ENCODE data around the gene AQP12B.

AQP12B gene

DNA sequence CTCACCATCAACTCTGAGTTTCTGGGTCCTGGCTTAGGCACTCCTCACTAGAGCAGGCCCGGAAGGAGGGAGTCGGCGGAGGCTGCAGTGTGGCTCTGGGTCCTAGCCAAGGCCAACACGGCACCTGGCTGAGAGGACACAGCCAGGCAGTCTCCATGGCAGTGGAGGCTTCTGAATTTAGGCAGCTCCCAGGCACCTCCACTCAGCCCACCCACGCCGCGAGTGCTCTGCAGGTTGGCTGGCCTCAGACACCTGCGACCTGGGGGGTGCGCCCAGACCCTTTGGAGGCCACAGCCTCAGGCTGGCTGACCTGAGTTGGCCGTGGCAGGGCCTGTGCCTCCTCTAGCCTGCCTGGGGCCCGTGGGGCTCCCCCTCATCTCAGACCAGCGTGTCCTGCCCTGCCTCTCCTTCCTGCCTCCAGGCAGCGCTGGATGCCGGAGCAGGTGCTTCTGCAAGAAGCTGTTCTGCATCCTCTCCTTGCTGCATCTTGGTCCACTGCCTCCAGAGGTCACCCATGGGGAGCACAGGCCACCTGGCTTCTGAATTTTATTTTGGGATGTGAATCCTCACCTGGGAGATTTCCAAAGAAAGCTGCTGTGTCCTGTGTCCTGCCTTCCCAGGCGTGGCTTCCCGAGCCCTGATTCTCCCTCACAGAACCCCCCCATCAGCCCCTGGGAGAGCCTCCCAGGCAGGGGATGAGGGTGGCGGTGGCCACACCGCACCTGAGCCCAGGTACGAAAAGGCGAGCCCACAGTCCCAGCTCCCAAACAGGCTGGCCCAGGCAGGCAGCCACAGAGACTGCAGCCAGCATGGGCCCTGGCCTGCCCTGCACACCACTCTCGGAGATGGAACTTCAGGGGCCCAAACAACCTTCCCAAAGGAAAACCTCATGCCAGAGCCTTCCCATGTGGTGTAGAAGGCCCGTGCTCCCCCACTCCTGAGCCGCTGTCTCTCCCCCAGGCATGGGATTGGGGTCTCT is 32.4 kb upstream of the AQP12B start:
- WGBS, 2 donors (ENCODE audit: extremely low coverage in 2 of 2, insufficient read length in 2 of 2, insufficient replicate concordance in 1 of 2): no CpG with 5 or more reads among the region's 23 CpGs
- no peak overlapping the region for H2BK120ac ChIP-seq (ENCODE audit: low read depth, low read length)
- H3K4ac ChIP-seq (ENCODE audit: low read length): no peak overlapping the region
- no peaks in the 10 kb centered on the region for H3K9me3 ChIP-seq (replicated peaks in 1 of 2; ENCODE audit: control insufficient read depth in 2 of 2, insufficient read depth in 1 of 2, low read depth in 1 of 2, low read length in 2 of 2)
- H3K27ac ChIP-seq (replicated peaks; ENCODE audit: low read length): no peak overlapping the region
- no peaks in the 10 kb centered on the region for H3K4me1 ChIP-seq (ENCODE audit: control insufficient read depth in 2 of 2, insufficient read depth in 1 of 2, low read depth in 1 of 2, low read length in 2 of 2)
- no peak overlapping the region for H4K91ac ChIP-seq (ENCODE audit: low read depth, low read length, poor library complexity)
- H3K9ac ChIP-seq (ENCODE audit: low read depth, low read length, poor library complexity): no peak overlapping the region
- H2AK5ac ChIP-seq (ENCODE audit: low read depth, low read length): peak overlapping the region; percentile 28
- H3K18ac ChIP-seq (ENCODE audit: low read length): no peak overlapping the region
- peak overlapping the region; percentile 39 for H2BK5ac ChIP-seq (ENCODE audit: low read length)
- H2BK15ac ChIP-seq (ENCODE audit: low read length): no peak overlapping the region
- no peak overlapping the region for H2AFZ ChIP-seq (ENCODE audit: low read length)
- H3K36me3 ChIP-seq (replicated peaks in 1 of 2; ENCODE audit: control insufficient read depth in 2 of 2, insufficient read depth in 2 of 2, low read length in 2 of 2): peaks cover 19 to 23% of the 10 kb centered on the region in 2 donors
- no peak overlapping the region for H3K4me3 ChIP-seq (ENCODE audit: low read length in 2 of 2)
- peaks cover 5% of the 10 kb centered on the region for H3K79me1 ChIP-seq (ENCODE audit: low read depth, low read length)
- H3K14ac ChIP-seq (ENCODE audit: low read length): peak overlapping the region; percentile 21
- DNase-seq (ENCODE audit: low spot score): no peak
- no peak overlapping the region for H2BK12ac ChIP-seq (ENCODE audit: low read length)
- no peak overlapping the region for H3K23ac ChIP-seq (ENCODE audit: low read depth, low read length, poor library complexity)
- H4K8ac ChIP-seq (ENCODE audit: low read depth, low read length): peak overlapping the region; percentile 72
- peaks cover 0 to 2% (median 0%) of the 10 kb centered on the region in 3 experiments for H3K27me3 ChIP-seq (ENCODE audit: control insufficient read depth in 3 of 3, insufficient read depth in 3 of 3, low read depth in 1 of 3, low read length in 3 of 3)
- H3K4me2 ChIP-seq (ENCODE audit: insufficient read depth, low read length, poor library complexity, severe bottlenecking): no peak overlapping the region

DNA sequence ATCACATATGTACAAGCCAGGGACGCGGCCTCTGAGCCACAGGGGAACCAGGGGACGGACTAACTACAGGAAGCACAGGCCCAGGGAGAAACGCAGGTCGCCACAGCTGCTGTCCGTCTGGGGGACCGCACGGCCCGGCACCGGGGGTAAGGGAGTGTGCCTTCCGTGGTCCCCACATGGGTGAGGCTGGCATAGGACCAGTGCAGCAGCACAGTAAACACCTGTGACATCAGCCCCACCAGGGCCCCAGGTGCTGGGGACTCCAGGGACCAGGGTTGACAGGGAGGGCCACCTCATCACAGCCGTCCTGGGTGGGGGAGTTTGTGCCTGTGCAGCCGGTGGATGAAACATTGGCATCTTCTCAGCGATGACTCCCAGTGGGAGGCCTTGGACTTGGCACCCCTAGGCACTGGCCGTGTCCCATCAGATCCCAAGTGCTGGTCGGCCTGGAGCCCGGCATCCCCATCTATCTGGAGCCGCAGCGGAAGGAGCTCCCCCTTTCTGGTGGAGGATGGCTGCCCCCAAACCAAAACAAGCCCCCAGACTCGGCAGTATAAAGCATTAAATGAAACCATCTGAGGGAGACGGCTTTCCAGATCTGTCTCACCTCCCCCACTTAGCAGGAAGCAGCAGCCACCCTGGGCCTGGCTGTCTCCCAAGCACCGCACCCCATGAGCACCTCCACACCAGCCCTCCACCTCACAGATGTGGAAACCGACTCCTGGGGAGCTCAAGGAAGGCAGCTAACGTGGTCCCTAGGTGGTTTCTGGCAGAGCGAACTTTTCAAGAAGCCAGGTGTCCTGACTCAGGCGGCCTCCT is 31.5 kb upstream of the AQP12B start:
- no peak overlapping the region for H3K27ac ChIP-seq (replicated peaks; ENCODE audit: low read length)
- H3K9me3 ChIP-seq (replicated peaks in 1 of 2; ENCODE audit: control insufficient read depth in 2 of 2, insufficient read depth in 1 of 2, low read depth in 1 of 2, low read length in 2 of 2): no peaks in the 10 kb centered on the region
- H3K36me3 ChIP-seq (replicated peaks in 1 of 2; ENCODE audit: control insufficient read depth in 2 of 2, insufficient read depth in 2 of 2, low read length in 2 of 2): peaks cover 18 to 23% of the 10 kb centered on the region in 2 donors
- H4K91ac ChIP-seq (ENCODE audit: low read depth, low read length, poor library complexity): no peak overlapping the region
- no peak overlapping the region for H3K9ac ChIP-seq (ENCODE audit: low read depth, low read length, poor library complexity)
- H3K27me3 ChIP-seq (ENCODE audit: control insufficient read depth in 3 of 3, insufficient read depth in 3 of 3, low read depth in 1 of 3, low read length in 3 of 3): peaks cover 0 to 2% (median 0%) of the 10 kb centered on the region in 3 experiments
- no peak overlapping the region for H2AK5ac ChIP-seq (ENCODE audit: low read depth, low read length)
- no peak overlapping the region for H3K18ac ChIP-seq (ENCODE audit: low read length)
- H3K4me1 ChIP-seq (ENCODE audit: control insufficient read depth in 2 of 2, insufficient read depth in 1 of 2, low read depth in 1 of 2, low read length in 2 of 2): no peaks in the 10 kb centered on the region
- H3K4me3 ChIP-seq (ENCODE audit: low read length in 2 of 2): no peak overlapping the region
- H3K23ac ChIP-seq (ENCODE audit: low read depth, low read length, poor library complexity): no peak overlapping the region
- H2BK15ac ChIP-seq (ENCODE audit: low read length): no peak overlapping the region
- no peak overlapping the region for H2AFZ ChIP-seq (ENCODE audit: low read length)
- peak overlapping the region; percentile 39 for H2BK5ac ChIP-seq (ENCODE audit: low read length)
- no peak overlapping the region for H3K14ac ChIP-seq (ENCODE audit: low read length)
- WGBS, 2 donors (ENCODE audit: extremely low coverage in 2 of 2, insufficient read length in 2 of 2, insufficient replicate concordance in 1 of 2): no CpG with 5 or more reads among the region's 26 CpGs
- H4K8ac ChIP-seq (ENCODE audit: low read depth, low read length): peak overlapping the region; percentile 17
- H3K4ac ChIP-seq (ENCODE audit: low read length): no peak overlapping the region
- no peak overlapping the region for H2BK120ac ChIP-seq (ENCODE audit: low read depth, low read length)
- H3K4me2 ChIP-seq (ENCODE audit: insufficient read depth, low read length, poor library complexity, severe bottlenecking): no peak overlapping the region
- DNase-seq (ENCODE audit: low spot score): no peak
- no peak overlapping the region for H2BK12ac ChIP-seq (ENCODE audit: low read length)
- peaks cover 5% of the 10 kb centered on the region for H3K79me1 ChIP-seq (ENCODE audit: low read depth, low read length)

DNA sequence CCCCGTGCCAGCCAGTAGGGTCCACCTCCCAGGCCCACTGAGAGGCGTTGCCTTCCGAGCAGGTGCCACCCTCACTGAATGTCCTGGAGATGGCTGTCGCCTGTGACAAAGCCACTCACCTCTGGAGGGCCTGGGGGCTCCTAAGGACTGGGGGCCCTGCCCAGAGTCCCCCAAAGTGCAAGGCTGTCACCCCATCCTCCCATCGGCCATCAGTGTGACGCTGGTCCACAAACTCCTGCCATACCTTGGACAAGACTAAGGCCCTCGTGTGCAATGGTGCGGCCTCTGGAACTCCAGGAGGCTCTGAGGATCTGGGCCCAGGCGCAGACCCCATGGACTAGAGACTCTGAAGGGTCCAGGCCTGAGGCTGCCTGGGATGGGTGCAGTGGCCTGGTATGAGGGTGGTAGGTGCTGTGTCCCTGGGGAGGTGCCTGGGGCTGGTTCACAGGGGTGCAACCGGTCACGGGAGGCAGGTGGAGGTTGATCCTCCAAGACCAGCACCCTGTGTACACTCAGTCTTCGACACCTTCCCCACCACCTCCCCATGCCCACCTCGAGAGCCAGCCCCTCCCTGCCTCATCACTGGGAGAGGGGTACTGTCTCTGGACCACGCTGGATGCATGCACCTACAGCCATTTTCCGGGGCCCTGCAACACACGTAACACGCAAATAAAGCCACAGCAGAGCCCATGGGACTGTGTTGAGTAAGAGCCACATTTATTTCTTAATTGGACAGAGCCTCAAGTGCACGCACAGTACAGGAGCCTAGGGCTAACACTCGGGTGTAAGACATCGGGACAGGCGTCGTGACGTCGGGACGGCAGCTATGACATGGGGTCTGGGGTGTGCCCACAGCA is 30.6 kb upstream of the AQP12B start:
- no CpG with 5 or more reads among the region's 25 CpGs for WGBS, 2 donors (ENCODE audit: extremely low coverage in 2 of 2, insufficient read length in 2 of 2, insufficient replicate concordance in 1 of 2)
- H2BK15ac ChIP-seq (ENCODE audit: low read length): no peak overlapping the region
- no peak overlapping the region for H4K91ac ChIP-seq (ENCODE audit: low read depth, low read length, poor library complexity)
- no peak overlapping the region for H2AFZ ChIP-seq (ENCODE audit: low read length)
- no peak overlapping the region for H3K4me2 ChIP-seq (ENCODE audit: insufficient read depth, low read length, poor library complexity, severe bottlenecking)
- no peak overlapping the region for H3K27ac ChIP-seq (replicated peaks; ENCODE audit: low read length)
- no peak overlapping the region for H2BK12ac ChIP-seq (ENCODE audit: low read length)
- no peak overlapping the region for H4K8ac ChIP-seq (ENCODE audit: low read depth, low read length)
- H3K18ac ChIP-seq (ENCODE audit: low read length): no peak overlapping the region
- no peaks in the 10 kb centered on the region for H3K4me1 ChIP-seq (ENCODE audit: control insufficient read depth in 2 of 2, insufficient read depth in 1 of 2, low read depth in 1 of 2, low read length in 2 of 2)
- no peak overlapping the region for H3K14ac ChIP-seq (ENCODE audit: low read length)
- H2BK5ac ChIP-seq (ENCODE audit: low read length): no peak overlapping the region
- no peak overlapping the region for H3K4ac ChIP-seq (ENCODE audit: low read length)
- no peak overlapping the region for H3K9ac ChIP-seq (ENCODE audit: low read depth, low read length, poor library complexity)
- H3K9me3 ChIP-seq (replicated peaks in 1 of 2; ENCODE audit: control insufficient read depth in 2 of 2, insufficient read depth in 1 of 2, low read depth in 1 of 2, low read length in 2 of 2): no peaks in the 10 kb centered on the region
- no peak for DNase-seq (ENCODE audit: low spot score)
- H2AK5ac ChIP-seq (ENCODE audit: low read depth, low read length): no peak overlapping the region
- no peak overlapping the region for H2BK120ac ChIP-seq (ENCODE audit: low read depth, low read length)
- peaks cover 0 to 2% (median 0%) of the 10 kb centered on the region in 3 experiments for H3K27me3 ChIP-seq (ENCODE audit: control insufficient read depth in 3 of 3, insufficient read depth in 3 of 3, low read depth in 1 of 3, low read length in 3 of 3)
- peaks cover 5% of the 10 kb centered on the region for H3K79me1 ChIP-seq (ENCODE audit: low read depth, low read length)
- peak overlapping the region in 1 of 2 donors; percentile 48 for H3K4me3 ChIP-seq (ENCODE audit: low read length in 2 of 2)
- peak overlapping the region; percentile 81 for H3K23ac ChIP-seq (ENCODE audit: low read depth, low read length, poor library complexity)
- peaks cover 9 to 17% of the 10 kb centered on the region in 2 donors for H3K36me3 ChIP-seq (replicated peaks in 1 of 2; ENCODE audit: control insufficient read depth in 2 of 2, insufficient read depth in 2 of 2, low read length in 2 of 2)
